ENCODE data around the gene ARMC3. TPM values are rescaled to one million over a fixed set of nuclear protein-coding genes. Genes with fewer than 3 reads are reported as not detected.
"Not testable (repeated sequence)": the region's sequence is repeated elsewhere in the genome, so short reads cannot be mapped to it uniquely, and the experiment has no call there.

ARMC3 gene
- total RNA-seq, 1 donor from 2014 or later, result 1.5 TPM

DNA sequence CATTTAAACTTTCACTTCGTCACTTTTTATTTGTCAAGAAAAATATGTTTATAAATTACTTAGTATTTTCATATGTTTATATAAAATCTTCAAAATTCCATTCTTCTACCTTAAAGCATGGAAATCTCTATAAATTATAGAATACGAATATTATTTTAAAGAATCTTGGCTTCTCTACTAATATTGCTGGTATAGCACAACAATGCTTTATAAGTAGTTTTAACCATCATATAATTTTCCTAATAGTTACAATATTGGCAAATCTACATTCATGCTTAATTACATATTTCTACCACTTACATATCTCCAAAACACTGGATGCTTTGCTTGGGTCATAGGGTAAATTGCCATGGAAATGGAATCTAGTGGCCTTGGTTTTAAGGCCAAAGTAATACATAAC is 21.1 kb upstream of the ARMC3 start:
- TF ChIP-seq, protein P1, sequence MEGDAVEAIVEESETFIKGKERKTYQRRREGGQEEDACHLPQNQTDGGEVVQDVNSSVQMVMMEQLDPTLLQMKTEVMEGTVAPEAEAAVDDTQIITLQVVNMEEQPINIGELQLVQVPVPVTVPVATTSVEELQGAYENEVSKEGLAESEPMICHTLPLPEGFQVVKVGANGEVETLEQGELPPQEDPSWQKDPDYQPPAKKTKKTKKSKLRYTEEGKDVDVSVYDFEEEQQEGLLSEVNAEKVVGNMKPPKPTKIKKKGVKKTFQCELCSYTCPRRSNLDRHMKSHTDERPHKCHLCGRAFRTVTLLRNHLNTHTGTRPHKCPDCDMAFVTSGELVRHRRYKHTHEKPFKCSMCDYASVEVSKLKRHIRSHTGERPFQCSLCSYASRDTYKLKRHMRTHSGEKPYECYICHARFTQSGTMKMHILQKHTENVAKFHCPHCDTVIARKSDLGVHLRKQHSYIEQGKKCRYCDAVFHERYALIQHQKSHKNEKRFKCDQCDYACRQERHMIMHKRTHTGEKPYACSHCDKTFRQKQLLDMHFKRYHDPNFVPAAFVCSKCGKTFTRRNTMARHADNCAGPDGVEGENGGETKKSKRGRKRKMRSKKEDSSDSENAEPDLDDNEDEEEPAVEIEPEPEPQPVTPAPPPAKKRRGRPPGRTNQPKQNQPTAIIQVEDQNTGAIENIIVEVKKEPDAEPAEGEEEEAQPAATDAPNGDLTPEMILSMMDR (conservative IDR thresholded peaks at IDR 0.05), result no peak
- H3K27ac Mint-ChIP-seq (ENCODE audit: unreplicated experiment), result no peak overlapping the region
- peaks cover 22% of the 10 kb centered on the region for H3K9me3 Mint-ChIP-seq
- no peak overlapping the region for H3K4me3 Mint-ChIP-seq
- peaks cover 5% of the 10 kb centered on the region for H3K36me3 Mint-ChIP-seq (ENCODE audit: low read depth)
- H3K4me1 Mint-ChIP-seq, result no peaks in the 10 kb centered on the region
- no peaks in the 10 kb centered on the region for H3K27me3 Mint-ChIP-seq (ENCODE audit: low read depth)
- DNase-seq (ENCODE audit: low read depth, low spot score), result no peak

- H3K27ac Mint-ChIP-seq (ENCODE audit: unreplicated experiment), result no peak overlapping the region
- peaks cover 15% of the 10 kb centered on the region for H3K9me3 Mint-ChIP-seq
- no peaks in the 10 kb centered on the region for H3K4me1 Mint-ChIP-seq
- no peaks in the 10 kb centered on the region for H3K27me3 Mint-ChIP-seq (ENCODE audit: low read depth)
- H3K36me3 Mint-ChIP-seq (ENCODE audit: low read depth), result peaks cover 5% of the 10 kb centered on the region
- no peak for DNase-seq (ENCODE audit: low read depth, low spot score)
- no peak overlapping the region for H3K4me3 Mint-ChIP-seq
- TF ChIP-seq, protein P1 (conservative IDR thresholded peaks at IDR 0.05), result no peak
Measured at GRCh38 chr10:22908837-22909236, 19.0 kb upstream of the ARMC3 start.

- H3K27ac Mint-ChIP-seq (ENCODE audit: unreplicated experiment); H3K27me3 Mint-ChIP-seq (ENCODE audit: low read depth): not testable (repeated sequence)
Measured at GRCh38 chr10:22909673-22910072, 18.2 kb upstream of the ARMC3 start.

GRCh38 chr10:22911067-22911466 is 16.8 kb upstream of the ARMC3 start:
- no peak for DNase-seq (ENCODE audit: low read depth, low spot score)
- H3K4me3 Mint-ChIP-seq, result no peak overlapping the region
- no peak overlapping the region for H3K27ac Mint-ChIP-seq (ENCODE audit: unreplicated experiment)
- no peaks in the 10 kb centered on the region for H3K4me1 Mint-ChIP-seq
- H3K27me3 Mint-ChIP-seq (ENCODE audit: low read depth), result no peaks in the 10 kb centered on the region
- H3K36me3 Mint-ChIP-seq (ENCODE audit: low read depth), result peaks cover 5% of the 10 kb centered on the region
- peaks cover 15% of the 10 kb centered on the region for H3K9me3 Mint-ChIP-seq
- TF ChIP-seq, protein P1 (conservative IDR thresholded peaks at IDR 0.05), result no peak

More at GRCh38 chr10:22909673-22910072, 18.2 kb upstream of the ARMC3 start:
- peaks cover 15% of the 10 kb centered on the region for H3K9me3 Mint-ChIP-seq
- not testable (repeated sequence) for DNase-seq (ENCODE audit: low read depth, low spot score); H3K36me3 Mint-ChIP-seq (ENCODE audit: low read depth); H3K4me1 Mint-ChIP-seq; H3K4me3 Mint-ChIP-seq

GRCh38 chr10:22911889-22912762 is 15.7 kb upstream of the ARMC3 start:
- H3K27me3 Mint-ChIP-seq (ENCODE audit: low read depth), result no peaks in the 10 kb centered on the region
- H3K36me3 Mint-ChIP-seq (ENCODE audit: low read depth), result peaks cover 5% of the 10 kb centered on the region
- no peak overlapping the region for H3K4me3 Mint-ChIP-seq
- H3K27ac Mint-ChIP-seq (ENCODE audit: unreplicated experiment), result no peak overlapping the region
- H3K9me3 Mint-ChIP-seq, result peaks cover 15% of the 10 kb centered on the region
- H3K4me1 Mint-ChIP-seq, result no peaks in the 10 kb centered on the region
- TF ChIP-seq, protein P1 (conservative IDR thresholded peaks at IDR 0.05), result no peak
- DNase-seq (ENCODE audit: low read depth, low spot score), result no peak

GRCh38 chr10:22912763-22913384 is 15.0 kb upstream of the ARMC3 start:
- no peak for DNase-seq (ENCODE audit: low read depth, low spot score)
- TF ChIP-seq, protein P1 (conservative IDR thresholded peaks at IDR 0.05), result no peak
- Mint-ChIP-seq H3K27me3 (ENCODE audit: low read depth) (no peaks in the 10 kb centered on the region), H3K9me3 (peaks cover 12% of the 10 kb centered on the region), H3K4me1 (no peaks in the 10 kb centered on the region), H3K36me3 (ENCODE audit: low read depth) (peaks cover 3% of the 10 kb centered on the region), H3K27ac (ENCODE audit: unreplicated experiment) (no peak overlapping the region), H3K4me3 (no peak overlapping the region)
